Activated CD4-positive, alpha-beta T cell treated with anti-CD3 and anti-CD28 coated beads for 36 hours (primary cell): ENCODE measurements around the gene RBM17. TPM values are rescaled to one million over a fixed set of nuclear protein-coding genes. Genes with fewer than 3 reads are reported as not detected.

Experiments used
- ATAC-seq: fragments of 200-7000 bp; cut with Tn5 transposase; one replicate; pipeline ENCODE4 v1.10.0; 2021; ENCODE audit warnings: mild to moderate bottlenecking, moderate library complexity
- CTCF ChIA-PET: fragments of 350-600 bp; sonication (Branson Sonifier 250); formaldehyde crosslinking; loops from one replicate; lab custom pipeline; 2021; ENCODE audit warnings: antibody characterized with exemption; lab: Charles Lee
- POLR2A ChIA-PET: fragments of 350-600 bp; sonication (Branson Sonifier 250); formaldehyde crosslinking; loops from one replicate; lab custom pipeline; 2021; ENCODE audit warnings: antibody characterized with exemption, inconsistent platforms; lab: Charles Lee
- DNase-seq: peaks from one replicate; pipeline ENCODE4 v3.0.0-alpha.2; 2020
- H3K27ac Mint-ChIP-seq: one replicate; pipeline ENCODE4 v1.8.0; 2021; ENCODE audit warnings: mixed read lengths
- H3K27me3 Mint-ChIP-seq: one replicate; pipeline ENCODE4 v1.8.0; 2021; ENCODE audit warnings: mixed read lengths
- H3K36me3 Mint-ChIP-seq: one replicate; pipeline ENCODE4 v1.8.0; 2021; ENCODE audit warnings: low read depth, mixed read lengths
- H3K4me1 Mint-ChIP-seq: one replicate; pipeline ENCODE4 v1.8.0; 2021; ENCODE audit warnings: mixed read lengths
- H3K4me3 Mint-ChIP-seq: one replicate; pipeline ENCODE4 v1.8.0; 2021; ENCODE audit warnings: mild to moderate bottlenecking, moderate library complexity, mixed read lengths
- H3K9me3 Mint-ChIP-seq: one replicate; pipeline ENCODE4 v1.8.0; 2021; ENCODE audit warnings: low read depth, mixed read lengths
- intact Hi-C, 2 experiments: fragments of 100-400 bp; cut with DNase I in 1 of 2; cut with micrococcal nuclease in 1 of 2; formaldehyde crosslinking; loops; one replicate each; pipeline versions ENCODE4 v1.14.2 to v1.15.1; 2022 to 2024; cut with DNase I, micrococcal nuclease
- total RNA-seq, 2 experiments: library from RNA; stranded (reverse); gene quantifications; one replicate each; pipeline ENCODE4 v1.2.3, GENCODE V29; 2021

RBM17 gene
- total RNA-seq, 2 experiments from 2014 or later, result 206 to 246 TPM

DNA sequence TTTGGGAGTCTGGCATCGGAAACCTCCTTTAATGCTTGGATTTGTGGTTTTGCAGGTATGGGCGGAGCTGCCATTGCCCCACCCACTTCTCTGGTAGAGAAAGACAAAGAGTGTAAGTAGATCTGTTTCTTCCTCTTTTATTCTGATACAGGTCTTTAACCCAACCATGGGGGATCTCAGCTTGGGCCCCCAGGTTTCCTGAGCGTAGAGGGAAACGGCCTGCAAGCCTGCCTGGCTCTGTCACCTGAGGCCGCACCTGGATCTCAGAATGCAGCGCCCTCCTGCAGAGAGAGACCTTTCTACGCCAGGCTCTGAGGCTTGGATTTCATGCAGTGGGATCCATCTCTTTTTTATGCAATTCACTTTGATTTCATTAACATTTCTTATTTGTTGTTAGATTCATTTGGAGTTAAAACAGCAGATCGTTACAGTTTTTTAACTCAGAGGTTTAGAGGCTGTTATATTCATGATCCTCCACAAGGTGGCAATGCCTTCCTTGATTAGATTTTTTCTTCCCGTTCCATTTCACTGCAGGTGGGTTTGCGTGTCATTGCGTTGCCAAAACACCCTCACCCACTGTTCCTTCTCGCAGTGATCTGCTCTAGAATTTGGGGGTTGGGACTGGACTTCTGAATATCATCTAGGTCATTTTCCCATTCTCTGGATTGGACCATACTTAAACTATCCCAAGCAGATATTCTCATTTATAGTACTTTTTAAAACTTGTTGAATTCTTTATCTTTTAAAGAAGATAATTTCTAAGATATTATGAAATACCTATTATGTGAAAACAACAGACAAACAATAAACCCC lies 20.0 kb downstream of the RBM17 start:
- no peak overlapping the region for H3K4me3 Mint-ChIP-seq
- no peaks in the 10 kb centered on the region for H3K27me3 Mint-ChIP-seq
- ATAC-seq (peak; percentile 63), DNase-seq (peak; percentile 45)
- intact Hi-C loops, result loop anchor here (1.0 to 10.0 kb wide), 6 partner anchors 42 to 566 kb away; partner anchors contain the start of gene PFKFB3 (in 1 of the 2)
- H3K9me3 Mint-ChIP-seq, result no peaks in the 10 kb centered on the region
- POLR2A ChIA-PET, result no interaction called here
- peaks cover 31% of the 10 kb centered on the region for H3K4me1 Mint-ChIP-seq
- CTCF ChIA-PET, result interaction anchor here (0.6 to 2.3 kb wide), 13 partner anchors 21 to 398 kb away, joined by 3 to 18 read pairs (median 4); no protein-coding TSS in a partner anchor
- H3K36me3 Mint-ChIP-seq, result peaks cover 73% of the 10 kb centered on the region
- peak overlapping the region; percentile 89 for H3K27ac Mint-ChIP-seq

DNA sequence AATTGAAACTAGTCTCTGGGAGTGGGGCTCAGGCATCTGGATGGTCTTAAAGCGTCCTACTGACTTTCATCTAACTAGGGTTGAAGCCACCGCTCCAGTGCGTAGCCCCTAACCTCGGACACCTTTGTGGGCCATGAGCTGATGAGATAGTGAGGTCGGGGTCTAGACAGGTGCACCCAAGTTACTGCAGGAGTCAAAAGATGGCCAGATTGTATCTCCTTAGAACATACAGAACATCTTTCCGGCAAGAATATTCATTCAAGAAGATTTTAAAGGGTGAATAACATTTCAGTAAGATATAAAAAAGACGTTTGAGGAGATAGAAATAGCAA lies 20.6 kb downstream of the RBM17 start:
- Mint-ChIP-seq H3K27ac (peak overlapping the region; percentile 77), H3K36me3 (peaks cover 76% of the 10 kb centered on the region), H3K27me3 (no peaks in the 10 kb centered on the region), H3K9me3 (no peaks in the 10 kb centered on the region), H3K4me1 (peaks cover 36% of the 10 kb centered on the region), H3K4me3 (no peak overlapping the region)
- intact Hi-C loops, result loop anchor here (1.0 to 10.0 kb wide), 6 partner anchors 42 to 565 kb away; partner anchors contain the start of gene PFKFB3 (in 1 of the 2)
- no peak for DNase-seq
- POLR2A ChIA-PET, result no interaction called here
- ATAC-seq, result no peak
- CTCF ChIA-PET, result interaction anchor here (1.6 to 2.3 kb wide), 4 partner anchors 27 to 93 kb away, joined by 6 to 18 read pairs (median 8); partner anchors contain the start of gene PFKFB3

DNA sequence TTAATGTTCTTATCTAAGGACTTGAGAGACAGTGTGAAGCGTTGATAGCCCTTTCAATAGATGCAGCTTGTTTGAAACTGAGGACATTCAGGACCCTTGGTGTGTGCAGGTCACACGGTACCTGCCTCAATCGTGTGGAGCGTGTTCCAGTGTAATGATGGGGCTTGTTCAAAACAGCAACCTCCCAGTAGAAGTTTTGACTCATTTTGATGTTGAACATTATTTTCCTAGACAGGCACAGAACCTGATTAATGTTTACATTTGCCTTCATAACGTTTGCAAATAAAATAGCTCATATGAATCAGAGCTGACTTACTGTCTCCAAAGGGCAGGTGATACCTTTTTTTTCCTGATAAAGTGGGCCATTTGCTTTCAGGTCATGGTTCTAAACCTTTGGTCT lies 21.3 kb downstream of the RBM17 start:
- peaks cover 76% of the 10 kb centered on the region for H3K36me3 Mint-ChIP-seq
- ATAC-seq (no peak), DNase-seq (no peak)
- intact Hi-C loops, result no loop called here
- ChIA-PET POLR2A (interaction anchor here (0.6 to 1.4 kb wide), 3 partner anchors 26 to 92 kb away, joined by 3 to 4 read pairs (median 4); partner anchors contain the start of genes IL2RA and PFKFB3), CTCF (interaction anchor here (0.7 to 2.3 kb wide), 9 partner anchors 20 to 490 kb away, joined by 3 to 14 read pairs (median 4); partner anchors contain the start of gene PFKFB3)
- peaks cover 41% of the 10 kb centered on the region for H3K4me1 Mint-ChIP-seq
- no peak overlapping the region for H3K4me3 Mint-ChIP-seq
- no peaks in the 10 kb centered on the region for H3K9me3 Mint-ChIP-seq
- no peaks in the 10 kb centered on the region for H3K27me3 Mint-ChIP-seq
- H3K27ac Mint-ChIP-seq, result peak overlapping the region; percentile 77

DNA sequence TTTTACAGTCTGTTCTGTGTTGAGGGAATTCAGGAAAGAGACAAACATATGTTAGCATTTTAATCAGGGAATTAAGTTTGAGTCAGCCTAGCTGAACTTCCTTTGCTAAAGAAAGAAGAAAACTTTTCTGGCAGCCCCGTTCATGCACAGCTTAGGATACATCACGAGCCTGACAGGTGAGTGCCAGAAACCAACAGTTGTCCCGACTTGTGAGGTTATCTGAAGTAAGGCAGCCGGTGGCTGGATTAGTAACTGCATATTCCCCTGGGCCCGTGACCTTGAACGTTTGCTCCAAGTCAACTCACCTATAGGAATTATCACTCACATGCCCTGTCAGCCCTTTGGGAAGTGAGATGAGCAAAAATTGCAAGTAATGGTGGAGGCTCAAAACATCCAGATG lies 24.1 kb downstream of the RBM17 start:
- no peaks in the 10 kb centered on the region for H3K27me3 Mint-ChIP-seq
- ChIA-PET POLR2A (no interaction called here), CTCF (interaction anchor here (0.7 to 1.5 kb wide), 2 partner anchors 23 to 289 kb away, joined by 3 read pairs; no protein-coding TSS in a partner anchor)
- DNase-seq (no peak), ATAC-seq (no peak)
- H3K4me1 Mint-ChIP-seq, result peaks cover 46% of the 10 kb centered on the region
- intact Hi-C loops, result no loop called here
- H3K4me3 Mint-ChIP-seq, result no peak overlapping the region
- peak overlapping the region; percentile 39 for H3K27ac Mint-ChIP-seq
- H3K9me3 Mint-ChIP-seq, result no peaks in the 10 kb centered on the region
- peaks cover 77% of the 10 kb centered on the region for H3K36me3 Mint-ChIP-seq

DNA sequence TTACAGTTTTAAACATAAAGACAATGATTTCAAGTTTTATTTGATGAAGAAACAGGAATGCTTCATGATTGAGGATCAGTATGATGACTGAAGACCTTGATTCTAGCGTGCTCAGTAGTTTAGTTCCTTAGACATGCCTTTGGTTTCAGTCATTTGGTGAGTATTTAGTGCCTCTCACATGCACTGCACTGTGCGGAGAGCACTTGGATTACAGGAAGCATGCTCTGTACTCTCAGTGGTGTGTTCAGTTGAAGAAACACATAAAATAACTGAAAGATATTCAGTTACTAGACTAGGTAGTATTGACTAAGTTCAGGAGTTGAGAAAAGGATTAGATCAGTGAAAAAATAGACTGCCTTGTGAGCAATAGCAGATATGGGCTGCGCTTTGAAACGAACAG lies 25.5 kb downstream of the RBM17 start:
- no peak overlapping the region for H3K4me3 Mint-ChIP-seq
- H3K4me1 Mint-ChIP-seq, result peaks cover 39% of the 10 kb centered on the region
- peak overlapping the region; percentile 82 for H3K27ac Mint-ChIP-seq
- intact Hi-C loops, result no loop called here
- ChIA-PET POLR2A (no interaction called here), CTCF (interaction anchor here (0.8 to 1.0 kb wide), 2 partner anchors 22 to 288 kb away, joined by 3 to 4 read pairs; no protein-coding TSS in a partner anchor)
- H3K36me3 Mint-ChIP-seq, result peaks cover 65% of the 10 kb centered on the region
- no peak for DNase-seq
- no peaks in the 10 kb centered on the region for H3K9me3 Mint-ChIP-seq
- ATAC-seq, result peak; percentile 80
- no peaks in the 10 kb centered on the region for H3K27me3 Mint-ChIP-seq

DNA sequence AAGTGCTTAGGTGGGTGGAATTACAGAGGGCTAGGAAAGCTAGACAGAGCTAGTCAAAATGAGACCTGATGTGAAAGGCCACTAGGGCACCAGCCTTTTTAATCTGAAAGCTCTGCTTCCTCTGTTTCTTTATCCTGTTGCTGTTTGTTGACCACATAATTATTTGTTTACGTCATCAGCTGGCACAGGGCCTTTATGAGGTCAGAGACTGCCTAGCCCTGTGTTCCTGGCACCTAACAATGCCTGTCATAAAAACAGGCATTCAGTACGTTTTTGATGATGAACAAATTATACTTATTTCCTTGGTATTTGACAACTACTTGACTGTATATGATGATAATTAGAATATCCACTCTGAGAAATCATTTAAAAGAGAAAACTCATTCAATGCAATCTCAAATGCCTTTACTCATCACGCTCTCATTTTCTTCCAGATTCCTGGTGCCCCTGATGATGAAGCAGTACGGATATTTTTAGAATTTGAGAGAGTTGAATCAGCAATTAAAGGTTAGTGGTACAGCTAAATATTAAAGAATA lies 26.0 kb downstream of the RBM17 start:
- peaks cover 39% of the 10 kb centered on the region for H3K4me1 Mint-ChIP-seq
- no peaks in the 10 kb centered on the region for H3K9me3 Mint-ChIP-seq
- H3K36me3 Mint-ChIP-seq, result peaks cover 59% of the 10 kb centered on the region
- H3K27ac Mint-ChIP-seq, result peak overlapping the region; percentile 82
- CTCF ChIA-PET, result interaction anchor here (0.8 to 1.0 kb wide), 2 partner anchors 21 to 287 kb away, joined by 3 to 4 read pairs; no protein-coding TSS in a partner anchor
- no peaks in the 10 kb centered on the region for H3K27me3 Mint-ChIP-seq
- intact Hi-C loops, result no loop called here
- POLR2A ChIA-PET, result no interaction called here
- DNase-seq (no peak), ATAC-seq (peak; percentile 34)
- no peak overlapping the region for H3K4me3 Mint-ChIP-seq

DNA sequence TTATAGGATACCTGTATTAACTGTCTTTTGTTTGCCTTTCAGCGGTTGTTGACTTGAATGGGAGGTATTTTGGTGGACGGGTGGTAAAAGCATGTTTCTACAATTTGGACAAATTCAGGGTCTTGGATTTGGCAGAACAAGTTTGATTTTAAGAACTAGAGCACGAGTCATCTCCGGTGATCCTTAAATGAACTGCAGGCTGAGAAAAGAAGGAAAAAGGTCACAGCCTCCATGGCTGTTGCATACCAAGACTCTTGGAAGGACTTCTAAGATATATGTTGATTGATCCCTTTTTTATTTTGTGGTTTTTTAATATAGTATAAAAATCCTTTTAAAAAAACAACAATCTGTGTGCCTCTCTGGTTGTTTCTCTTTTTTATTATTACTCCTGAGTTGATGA lies 26.6 kb downstream of the RBM17 start:
- Mint-ChIP-seq H3K4me3 (no peak overlapping the region), H3K27me3 (no peaks in the 10 kb centered on the region), H3K27ac (no peak overlapping the region), H3K9me3 (no peaks in the 10 kb centered on the region), H3K36me3 (peaks cover 54% of the 10 kb centered on the region), H3K4me1 (peaks cover 39% of the 10 kb centered on the region)
- CTCF ChIA-PET, result interaction anchor here (0.8 kb wide), 1 partner anchor 286 kb away, joined by 4 read pairs; no protein-coding TSS in a partner anchor
- POLR2A ChIA-PET, result no interaction called here
- intact Hi-C loops, result no loop called here
- ATAC-seq (no peak), DNase-seq (no peak)

DNA sequence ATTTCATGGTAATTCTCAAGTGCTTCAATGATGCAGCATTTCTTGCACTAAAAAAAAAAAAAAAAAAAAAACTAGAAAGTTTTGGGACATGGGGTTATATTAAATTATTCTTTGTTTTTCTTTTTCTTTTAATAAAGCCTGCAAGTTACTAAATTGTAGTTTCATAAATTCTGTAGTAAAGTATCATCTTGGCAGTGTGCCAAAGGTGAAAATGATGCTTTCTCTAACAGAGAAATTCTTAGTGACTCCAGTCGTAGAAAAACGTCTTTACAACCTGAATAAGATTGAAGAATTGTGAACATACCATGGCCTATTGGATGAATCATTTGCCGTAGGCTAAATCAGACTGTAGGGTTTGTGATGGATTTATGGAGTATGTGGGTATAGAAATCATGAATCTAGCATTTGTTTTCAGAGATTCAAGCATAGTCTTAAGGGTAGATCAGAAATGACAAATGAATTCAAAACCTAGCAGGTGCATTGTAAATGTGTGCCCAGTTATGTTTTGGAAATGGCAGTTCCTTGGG lies 27.1 kb downstream of the RBM17 start:
- Mint-ChIP-seq H3K9me3 (no peaks in the 10 kb centered on the region), H3K27me3 (no peaks in the 10 kb centered on the region), H3K4me3 (no peak overlapping the region), H3K36me3 (peaks cover 49% of the 10 kb centered on the region), H3K27ac (no peak overlapping the region), H3K4me1 (peaks cover 41% of the 10 kb centered on the region)
- ChIA-PET POLR2A (no interaction called here), CTCF (no interaction called here)
- ATAC-seq (no peak), DNase-seq (no peak)
- intact Hi-C loops, result no loop called here

DNA sequence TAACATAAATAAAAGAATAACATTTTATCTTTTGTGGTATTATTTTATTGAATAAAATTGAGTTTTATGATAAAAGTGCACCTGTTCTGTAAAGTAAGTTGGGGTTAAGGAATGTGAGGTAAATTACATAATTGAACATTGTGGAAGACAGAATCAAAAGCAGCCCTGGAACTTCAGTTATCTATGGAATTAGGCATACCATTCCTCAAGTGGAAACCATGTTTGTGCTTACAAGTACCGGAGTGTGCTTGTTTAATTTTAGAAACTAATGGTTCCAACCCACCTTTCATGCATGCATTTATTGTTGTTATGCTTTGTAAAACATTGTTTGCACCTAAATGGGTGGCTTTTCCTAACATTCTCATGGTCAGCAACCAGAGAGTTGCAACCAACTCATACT lies 28.0 kb downstream of the RBM17 start:
- Mint-ChIP-seq H3K27ac (no peak overlapping the region), H3K36me3 (peaks cover 44% of the 10 kb centered on the region), H3K4me3 (no peak overlapping the region), H3K27me3 (no peaks in the 10 kb centered on the region), H3K9me3 (no peaks in the 10 kb centered on the region), H3K4me1 (peaks cover 41% of the 10 kb centered on the region)
- intact Hi-C loops, result no loop called here
- ATAC-seq (no peak), DNase-seq (no peak)
- ChIA-PET POLR2A (interaction anchor here (0.6 kb wide), 1 partner anchor 466 kb away, joined by 3 read pairs; no protein-coding TSS in a partner anchor), CTCF (interaction anchor here (1.2 kb wide), 1 partner anchor 285 kb away, joined by 4 read pairs; no protein-coding TSS in a partner anchor)

DNA sequence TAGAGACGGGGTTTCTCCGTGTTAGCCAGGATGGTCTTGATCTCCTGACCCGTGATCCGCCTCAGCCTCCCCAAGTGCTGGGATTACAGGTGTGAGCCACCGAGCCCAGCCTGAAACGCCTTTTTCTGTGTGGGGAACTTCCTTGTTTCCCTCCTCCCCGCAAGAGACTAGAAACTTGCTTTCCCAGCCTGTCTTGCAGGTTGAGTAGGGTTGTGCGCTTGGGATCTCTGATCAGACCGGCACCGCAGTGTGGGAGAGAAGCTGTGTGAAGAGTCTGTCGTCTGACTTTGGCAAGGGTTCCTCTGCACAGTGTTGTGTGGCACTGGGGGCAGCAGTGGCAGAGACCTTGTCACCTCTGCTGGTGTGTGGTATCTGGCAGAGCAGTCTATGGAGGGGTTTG lies 28.9 kb downstream of the RBM17 start:
- H3K4me1 Mint-ChIP-seq, result peaks cover 41% of the 10 kb centered on the region
- H3K27me3 Mint-ChIP-seq, result no peaks in the 10 kb centered on the region
- no peaks in the 10 kb centered on the region for H3K9me3 Mint-ChIP-seq
- no peak overlapping the region for H3K4me3 Mint-ChIP-seq
- peaks cover 35% of the 10 kb centered on the region for H3K36me3 Mint-ChIP-seq
- peak overlapping the region; percentile 68 for H3K27ac Mint-ChIP-seq
- no peak for ATAC-seq
- DNase-seq, result no peak
- POLR2A ChIA-PET, result no interaction called here
- intact Hi-C loops, result no loop called here
- CTCF ChIA-PET, result interaction anchor here (1.2 kb wide), 1 partner anchor 284 kb away, joined by 4 read pairs; no protein-coding TSS in a partner anchor

DNA sequence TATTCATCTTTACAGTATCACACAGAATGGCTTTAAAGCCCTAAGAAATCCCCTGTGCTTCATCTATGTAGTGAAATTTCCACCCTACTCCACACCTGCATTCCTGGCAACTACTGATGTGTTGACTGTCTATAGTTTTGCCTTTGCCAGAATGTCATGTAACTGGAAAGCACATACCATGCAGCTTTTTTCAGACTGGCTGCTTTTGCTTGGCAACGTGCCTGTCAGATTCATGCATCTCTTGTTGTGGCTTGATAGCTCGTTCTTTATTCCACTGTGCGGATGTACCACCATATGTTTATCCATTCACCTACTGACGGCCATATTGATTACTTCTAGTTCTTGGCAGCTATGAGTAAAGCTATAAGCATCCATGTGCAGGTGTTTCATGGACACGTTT lies 30.6 kb downstream of the RBM17 start:
- ATAC-seq (peak; percentile 72), DNase-seq (peak; percentile 58)
- peaks cover 19% of the 10 kb centered on the region for H3K36me3 Mint-ChIP-seq
- intact Hi-C loops, result loop anchor here in 1 of 2 experiments (1.0 kb wide), 1 partner anchor 10 kb away; no protein-coding TSS in a partner anchor
- peaks cover 37% of the 10 kb centered on the region for H3K4me1 Mint-ChIP-seq
- H3K4me3 Mint-ChIP-seq, result no peak overlapping the region
- no peaks in the 10 kb centered on the region for H3K27me3 Mint-ChIP-seq
- ChIA-PET CTCF (interaction anchor here (0.8 to 1.5 kb wide), 5 partner anchors 16 to 287 kb away, joined by 3 to 5 read pairs (median 4); no protein-coding TSS in a partner anchor), POLR2A (interaction anchor here (0.6 to 1.5 kb wide), 3 partner anchors 10 to 283 kb away, joined by 3 to 10 read pairs (median 3); no protein-coding TSS in a partner anchor)
- no peaks in the 10 kb centered on the region for H3K9me3 Mint-ChIP-seq
- peak overlapping the region; percentile 58 for H3K27ac Mint-ChIP-seq
